Measurements from ENCODE around the gene VANGL1.

The VANGL1 gene

GRCh38 chr1:115744646-115745275 lies 103.0 kb downstream of the VANGL1 start:
- DNase-seq (ENCODE audit: low spot score): no peak

- no peak for DNase-seq (ENCODE audit: low spot score)
Observed at GRCh38 chr1:115746021-115746690, 104.4 kb downstream of the VANGL1 start.

All from kidney tubule cell (primary cell).